Esophagus (tissue), 2 donors: ENCODE data around the gene DDI2. TPM values are rescaled to one million over a fixed set of nuclear protein-coding genes. Genes with fewer than 3 reads are reported as not detected.

Experiments used
- H3K27ac ChIP-seq, 2 donors: one replicate each; pipeline ENCODE4 v1.5.1; 2013; ENCODE audit warnings: low read depth in 2 of 2, mild to moderate bottlenecking in 2 of 2, inconsistent platforms in 1 of 2, low read length in 1 of 2, moderate library complexity in 1 of 2
- H3K27me3 ChIP-seq, 2 donors: one replicate each; pipeline ENCODE4 v1.6.1; 2013; ENCODE audit warnings: low read length in 2 of 2, control low read depth in 1 of 2, mild to moderate bottlenecking in 1 of 2; ENCODE audit not compliant: insufficient read depth in 2 of 2, control insufficient read depth in 1 of 2
- H3K36me3 ChIP-seq, 2 donors: one replicate each; pipeline ENCODE4 v1.6.1; 2013; ENCODE audit warnings: low read length in 1 of 2; ENCODE audit not compliant: control insufficient read depth in 2 of 2, insufficient read depth in 2 of 2
- H3K4me1 ChIP-seq, 2 donors: one replicate each; pipeline ENCODE4 v1.6.1; 2013; ENCODE audit warnings: low read length in 1 of 2; ENCODE audit not compliant: control insufficient read depth in 2 of 2, insufficient read depth in 2 of 2
- H3K4me3 ChIP-seq, 2 donors: one replicate each; pipeline ENCODE4 v1.5.1; 2013; ENCODE audit warnings: low read length in 2 of 2, mild to moderate bottlenecking in 2 of 2, low read depth in 1 of 2, moderate library complexity in 1 of 2
- H3K9me3 ChIP-seq, 2 donors: one replicate each; pipeline ENCODE4 v1.6.1; 2013; ENCODE audit warnings: mild to moderate bottlenecking in 2 of 2, low read depth in 1 of 2, low read length in 1 of 2, moderate library complexity in 1 of 2; ENCODE audit not compliant: control insufficient read depth in 2 of 2, insufficient read depth in 1 of 2
- WGBS, 2 donors: extraction: QIAGEN DNeasy Blood & Tissue Kit; methylation state at CpG; one replicate each; pipeline ENCODE4 v1.1.7; 2013; 5-methylcytosine and 5-hydroxymethylcytosine counted together
- polyA plus RNA-seq, 2 donors: library from polyadenylated mRNA; stranded (reverse); fragments of 200-250 nt; gene quantifications; one replicate each; pipeline ENCODE4 v1.2.3, GENCODE V29; 2013
- donor health status: healthy with polysubstance abuse.
- donor health status: Bipolar disorder and iron deficiency.

DDI2 gene
- polyA plus RNA-seq, 2 donors = 9.6 to 15.3 TPM

DNA sequence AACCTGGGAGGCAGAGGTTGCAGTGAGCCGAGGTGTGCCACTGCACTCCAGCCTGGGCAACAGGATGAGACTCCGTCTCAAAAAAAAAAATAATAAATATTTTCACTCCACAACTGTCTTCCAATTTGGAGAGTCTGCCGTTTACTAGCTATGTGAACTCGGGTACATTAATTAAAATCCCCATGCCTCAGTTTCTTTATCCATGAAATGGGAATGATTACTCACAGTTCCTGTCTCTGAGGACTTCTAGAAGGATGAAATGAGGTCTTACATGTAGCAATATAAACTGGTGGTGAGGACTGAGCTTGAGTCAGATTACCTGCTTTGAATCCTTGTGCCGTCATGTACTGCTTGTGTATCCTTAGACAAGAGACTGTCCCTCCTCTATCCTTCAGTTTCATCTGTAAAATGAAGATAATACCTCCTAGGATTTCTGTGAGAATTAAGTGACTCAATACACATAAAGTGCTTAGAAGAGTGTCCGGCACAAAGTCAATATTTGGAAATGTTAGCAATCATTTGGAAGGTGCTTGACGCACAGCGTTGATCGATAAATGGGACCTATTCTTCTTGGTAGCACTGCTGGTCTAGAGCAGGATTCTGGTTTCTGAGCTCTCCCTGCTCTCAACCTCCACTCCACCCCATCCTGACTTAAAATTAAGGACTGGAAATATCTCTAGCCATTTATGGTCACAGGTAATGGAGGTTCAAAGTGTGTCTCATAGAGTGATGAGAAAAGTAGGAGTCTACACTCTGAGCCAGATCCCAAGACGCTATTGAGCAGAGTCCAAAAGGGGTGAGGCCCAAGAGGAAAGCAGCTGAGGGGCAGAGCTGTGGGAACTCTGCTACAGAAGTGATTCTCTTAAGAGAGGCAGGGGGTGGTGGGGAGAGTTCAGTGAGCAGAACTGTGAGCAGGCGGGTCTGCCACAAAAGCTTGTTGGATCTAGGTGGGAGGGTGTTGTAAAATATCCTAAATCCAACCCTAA is 11.6 kb upstream of the DDI2 start:
- Histone ChIP-seq H3K36me3 (no peaks in the 10 kb centered on the region), H3K27ac (no peak overlapping the region), H3K4me1 (peaks cover 0 to 3% of the 10 kb centered on the region in 2 donors), H3K9me3 (no peaks in the 10 kb centered on the region), H3K4me3 (no peak overlapping the region), H3K27me3 (no peaks in the 10 kb centered on the region)
- 77 to 86% methylated on average over 11 of the region's 11 CpGs for WGBS, 2 donors

GRCh38 chr1:15609631-15610030 is 7.6 kb upstream of the DDI2 start:
- WGBS, 2 donors = 85 to 89% methylated on average over 7 of the region's 7 CpGs

GRCh38 chr1:15610167-15610566 is 7.1 kb upstream of the DDI2 start:
- Histone ChIP-seq H3K27me3 (no peaks in the 10 kb centered on the region), H3K36me3 (no peaks in the 10 kb centered on the region)
- WGBS, 2 donors = 39 to 57% methylated on average over 4 of the region's 4 CpGs

More at GRCh38 chr1:15609631-15610030, 7.6 kb upstream of the DDI2 start:
- Histone ChIP-seq H3K27me3 (no peaks in the 10 kb centered on the region), H3K4me1 (no peaks in the 10 kb centered on the region), H3K4me3 (no peak overlapping the region), H3K36me3 (no peaks in the 10 kb centered on the region), H3K27ac (no peak overlapping the region), H3K9me3 (no peaks in the 10 kb centered on the region)

GRCh38 chr1:15616373-15617172 is 685 bp upstream of the DDI2 start:
- peaks cover 0 to 1% of the 10 kb centered on the region in 2 donors for H3K4me1 ChIP-seq
- no peaks in the 10 kb centered on the region for H3K9me3 ChIP-seq
- peak overlapping the region; percentile 98 to 99 for H3K4me3 ChIP-seq
- H3K27me3 ChIP-seq = no peaks in the 10 kb centered on the region
- peak overlapping the region; percentile 86 to 100 for H3K27ac ChIP-seq
- 24 to 25% methylated on average over 16 of the region's 16 CpGs for WGBS, 2 donors
- H3K36me3 ChIP-seq = no peaks in the 10 kb centered on the region

More at GRCh38 chr1:15610167-15610566, 7.1 kb upstream of the DDI2 start:
- H3K27ac ChIP-seq = no peak overlapping the region
- no peak overlapping the region for H3K4me3 ChIP-seq
- H3K4me1 ChIP-seq = no peaks in the 10 kb centered on the region
- H3K9me3 ChIP-seq = no peaks in the 10 kb centered on the region

GRCh38 chr1:15618077-15618654 is 908 bp downstream of the DDI2 start:
- WGBS, 2 donors = 0 to 1% methylated on average over 8 of the region's 8 CpGs
- Histone ChIP-seq H3K9me3 (no peaks in the 10 kb centered on the region), H3K27me3 (no peaks in the 10 kb centered on the region), H3K4me3 (peak overlapping the region; percentile 98 to 99), H3K27ac (peak overlapping the region; percentile 100), H3K4me1 (peaks cover 0 to 1% of the 10 kb centered on the region in 2 donors), H3K36me3 (no peaks in the 10 kb centered on the region)

- 65 to 67% methylated on average over 26 of the region's 26 CpGs for WGBS, 2 donors
- no peaks in the 10 kb centered on the region for H3K36me3 ChIP-seq
- peak overlapping the region; percentile 98 to 99 for H3K4me3 ChIP-seq
- H3K27ac ChIP-seq = peak overlapping the region; percentile 91 to 100
- no peaks in the 10 kb centered on the region for H3K9me3 ChIP-seq
- H3K27me3 ChIP-seq = no peaks in the 10 kb centered on the region
- H3K4me1 ChIP-seq = peaks cover 0 to 1% of the 10 kb centered on the region in 2 donors
Observed at GRCh38 chr1:15618655-15619525, 1.6 kb downstream of the DDI2 start.

DNA sequence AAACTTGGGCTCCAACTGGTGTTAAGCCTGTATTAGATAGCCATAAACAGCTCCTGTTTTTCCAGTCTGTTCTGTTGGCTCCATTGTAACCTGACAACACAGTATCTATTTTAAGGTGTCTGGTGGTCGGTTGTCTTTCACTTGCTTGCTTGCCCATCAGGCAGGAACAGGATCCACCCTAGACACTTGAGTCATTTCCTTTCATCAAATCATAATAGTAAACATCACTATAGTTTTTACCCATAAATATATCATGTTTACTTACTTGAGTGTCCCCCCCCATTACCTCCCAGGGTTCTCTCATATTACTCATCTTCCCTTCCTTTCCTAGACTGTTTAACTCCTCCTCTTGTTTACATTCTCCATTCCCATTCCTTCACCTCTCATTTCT is 2.9 kb downstream of the DDI2 start:
- Histone ChIP-seq H3K27ac (peak overlapping the region; percentile 65 to 85), H3K4me1 (peaks cover 0 to 1% of the 10 kb centered on the region in 2 donors), H3K36me3 (no peaks in the 10 kb centered on the region), H3K9me3 (no peaks in the 10 kb centered on the region), H3K27me3 (no peaks in the 10 kb centered on the region), H3K4me3 (peak overlapping the region in 1 of 2 donors; percentile 99)
- WGBS, 2 donors = 20 to 24% methylated on average over 1 of the region's 1 CpG

DNA sequence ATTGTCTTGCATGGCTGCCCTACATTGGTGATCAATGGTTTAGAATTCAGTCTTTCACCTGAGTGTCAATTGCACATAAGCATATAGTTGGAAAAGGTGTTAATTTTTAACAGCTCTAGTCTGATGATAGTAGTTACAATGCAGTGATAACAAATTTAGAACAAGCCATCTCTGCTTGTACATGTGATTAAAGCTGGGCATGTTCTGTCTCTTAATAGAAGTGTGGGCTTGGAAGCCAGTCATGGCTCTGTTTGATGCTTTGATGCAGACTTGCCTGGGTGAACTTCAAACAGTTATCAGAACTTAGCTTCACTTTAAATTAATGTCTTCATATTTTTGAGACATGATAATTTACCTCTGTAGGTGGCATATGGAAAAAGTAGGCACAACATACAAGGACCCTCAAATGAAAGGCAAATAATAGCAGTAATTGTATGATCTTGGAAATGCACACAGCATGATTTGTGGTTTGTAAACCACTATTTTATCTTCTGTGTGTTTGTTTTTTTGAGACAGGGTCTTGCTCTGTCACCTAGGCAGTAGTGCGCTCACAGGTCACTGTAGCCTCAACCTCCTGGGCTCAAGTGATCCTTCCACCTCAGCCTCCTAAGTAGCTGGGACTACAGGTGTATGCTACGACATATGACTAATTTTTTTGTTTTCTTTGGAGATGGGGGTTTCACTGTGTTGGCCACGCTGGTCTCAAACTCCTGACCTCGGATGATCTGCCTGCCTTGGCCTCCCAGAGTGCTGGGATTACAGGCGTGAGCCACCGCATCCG is 3.8 kb downstream of the DDI2 start:
- Histone ChIP-seq H3K27me3 (no peaks in the 10 kb centered on the region), H3K9me3 (no peaks in the 10 kb centered on the region), H3K27ac (peak overlapping the region in 1 of 2 donors; percentile 63), H3K36me3 (no peaks in the 10 kb centered on the region), H3K4me1 (peaks cover 0 to 1% of the 10 kb centered on the region in 2 donors), H3K4me3 (no peak overlapping the region)
- 94 to 97% methylated on average over 7 of the region's 7 CpGs for WGBS, 2 donors
